IPS DF 4.7 (cell line): ENCODE data around the gene DPF1.
"Not testable (repeated sequence)": the region's sequence is repeated elsewhere in the genome, so short reads cannot be mapped to it uniquely, and the experiment has no call there.

Source experiments
- DNase-seq: peaks from one replicate; pipeline ENCODE4 v3.0.0-alpha.2; 2013; ENCODE audit warnings: low spot score; ENCODE audit errors: extremely low read depth

The DPF1 gene

DNA sequence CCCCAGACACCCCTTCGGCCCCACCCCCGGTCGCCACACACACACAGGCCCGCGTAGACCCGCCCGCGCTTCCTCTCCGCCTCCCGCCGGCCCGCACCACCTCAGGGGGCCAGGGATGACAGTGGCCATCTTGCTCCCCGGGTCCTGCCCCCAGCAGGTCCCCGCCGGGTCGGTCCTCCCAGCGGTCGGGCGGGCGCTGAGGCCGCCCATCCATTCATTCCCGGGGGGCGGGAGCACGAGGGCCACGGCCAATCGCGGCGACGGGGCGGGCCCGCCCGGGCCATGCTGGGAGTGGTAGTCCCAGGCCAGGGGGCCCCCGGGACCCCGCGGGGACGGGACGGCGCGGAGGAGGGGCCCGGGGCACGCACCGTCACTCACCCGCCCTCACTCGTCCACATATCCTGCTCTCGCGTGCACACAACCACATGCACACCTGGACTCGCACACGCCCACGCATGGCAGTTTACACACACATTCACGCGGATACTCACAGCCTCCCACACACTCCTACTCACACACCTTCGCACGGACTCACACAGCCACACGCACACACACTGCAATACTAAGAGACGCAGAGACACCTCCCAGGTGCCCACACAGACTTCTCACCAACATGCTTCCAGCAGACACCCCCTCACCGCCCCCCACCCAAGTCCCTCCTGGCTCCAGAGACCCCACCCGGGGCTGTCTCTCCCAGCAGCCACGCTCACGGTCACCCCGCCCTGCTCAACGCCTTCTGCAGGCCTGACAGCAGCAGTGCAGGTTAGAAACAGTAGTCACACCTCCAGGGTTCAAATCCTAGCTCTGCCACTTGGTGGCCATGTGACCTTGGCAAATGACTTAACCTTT, at the start of gene DPF1:
Gene DPF1 (minus strand): TSS at position 209 of the 849 bp plus-strand sequence. CDS start 80 bp downstream, at position 129.
- no peak for DNase-seq

- DNase-seq, result no peak
Observed at GRCh38 chr19:38273499-38273898, 49.5 kb upstream of the DPF1 start.

DNA sequence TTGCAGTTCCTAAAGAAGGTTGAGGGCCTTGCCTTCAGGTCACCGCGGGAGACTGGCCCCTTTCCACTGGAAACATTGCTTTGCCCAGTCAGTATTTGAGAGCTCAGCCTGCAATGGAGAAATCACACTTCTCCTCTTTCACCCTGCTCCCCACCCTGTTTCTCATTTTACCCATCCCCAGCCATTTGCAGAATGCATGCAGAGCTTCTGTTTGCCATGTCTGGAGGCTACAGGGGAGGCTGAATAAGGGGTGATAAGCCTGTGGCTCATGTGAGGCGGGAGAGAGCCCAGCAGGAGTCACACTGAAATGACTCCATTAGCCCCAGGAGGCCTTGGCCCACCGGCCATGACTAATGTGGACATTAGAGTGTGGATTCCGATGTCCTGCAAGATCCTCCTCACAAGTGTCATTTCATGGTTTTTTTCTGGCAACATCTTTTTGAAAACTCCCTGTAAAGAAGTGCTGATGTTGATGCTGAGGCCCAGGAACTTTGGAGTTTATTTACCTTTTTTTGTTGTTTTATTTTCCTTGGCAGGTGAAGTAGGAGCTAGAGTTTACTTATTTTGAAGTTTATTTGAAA, 46.7 kb upstream of the DPF1 start:
- no peak for DNase-seq

- DNase-seq, result no peak
Observed at GRCh38 chr19:38268539-38268938, 44.5 kb upstream of the DPF1 start.

GRCh38 chr19:38267761-38268483, 43.9 kb upstream of the DPF1 start:
- no peak for DNase-seq

DNA sequence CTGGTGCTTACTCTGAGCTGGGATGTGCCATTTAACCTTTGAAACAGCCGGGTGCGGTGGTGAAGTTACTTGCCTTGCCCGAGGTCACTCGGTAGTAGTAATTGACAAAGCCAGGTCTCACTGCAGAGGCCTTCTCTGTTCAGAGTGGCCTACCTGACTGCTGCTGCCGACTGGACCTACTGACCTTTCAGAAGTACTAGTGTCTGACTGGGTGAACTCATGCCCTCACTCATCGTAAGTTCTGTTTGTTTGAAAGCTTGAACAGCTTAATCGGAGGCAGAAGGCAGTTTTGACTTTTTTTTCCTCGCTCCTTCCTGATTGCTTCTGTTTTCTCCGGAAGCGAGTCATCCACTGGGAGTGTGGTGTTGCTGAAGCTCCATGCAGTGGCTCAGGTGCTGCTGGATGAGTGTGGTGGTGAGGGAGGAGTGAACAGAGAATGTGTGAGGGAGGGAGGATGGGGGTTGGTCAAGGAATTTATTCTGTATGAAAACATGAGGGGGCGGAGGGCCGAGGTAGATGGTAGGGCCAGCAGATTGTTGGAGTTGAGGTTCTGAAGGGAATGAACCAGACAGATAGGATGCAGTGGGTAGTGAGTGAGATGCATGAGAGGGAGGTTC, 43.1 kb upstream of the DPF1 start:
- DNase-seq, result no peak

GRCh38 chr19:38265921-38266429, 42.0 kb upstream of the DPF1 start:
- DNase-seq, result no peak

DNA sequence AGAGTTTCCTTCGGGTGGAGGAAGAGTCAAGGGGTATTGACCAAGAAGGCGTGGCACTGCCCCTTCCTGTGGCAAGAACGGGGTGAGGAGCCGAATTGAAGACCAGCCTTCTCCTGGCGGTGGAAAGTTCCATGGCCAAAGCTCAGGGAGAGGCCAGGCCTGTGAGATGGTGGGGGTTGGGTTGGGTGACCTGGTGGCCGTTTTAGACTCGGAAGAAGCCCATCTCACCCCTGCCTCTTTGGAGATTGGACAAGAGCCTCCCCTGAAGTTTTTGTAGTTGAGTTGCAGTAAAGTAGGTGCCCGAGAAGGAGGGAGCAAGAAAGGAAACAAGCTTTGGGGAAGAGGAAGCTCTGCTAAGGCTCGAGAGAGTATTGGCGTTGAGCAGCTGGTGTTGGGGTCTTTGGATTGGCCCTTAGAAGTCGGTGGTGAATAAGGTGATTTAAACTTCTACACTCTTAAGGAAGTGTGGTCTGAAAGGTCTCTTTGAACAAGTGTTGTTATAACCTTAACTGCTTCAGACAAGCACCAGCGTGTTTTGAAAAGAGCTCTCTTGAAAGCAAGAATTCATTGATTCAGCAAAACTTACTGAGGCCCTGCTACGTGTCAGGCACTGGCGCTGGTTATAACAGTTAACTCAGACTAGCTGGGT, 41.3 kb upstream of the DPF1 start:
- DNase-seq, result no peak

GRCh38 chr19:38264486-38265212, 40.6 kb upstream of the DPF1 start, which contains the start of gene SPINT2:
SPINT2 (plus strand) TSS chr19:38264573; CDS start chr19:38264893, 320 bp downstream.
- DNase-seq, result peak; percentile 53

DNA sequence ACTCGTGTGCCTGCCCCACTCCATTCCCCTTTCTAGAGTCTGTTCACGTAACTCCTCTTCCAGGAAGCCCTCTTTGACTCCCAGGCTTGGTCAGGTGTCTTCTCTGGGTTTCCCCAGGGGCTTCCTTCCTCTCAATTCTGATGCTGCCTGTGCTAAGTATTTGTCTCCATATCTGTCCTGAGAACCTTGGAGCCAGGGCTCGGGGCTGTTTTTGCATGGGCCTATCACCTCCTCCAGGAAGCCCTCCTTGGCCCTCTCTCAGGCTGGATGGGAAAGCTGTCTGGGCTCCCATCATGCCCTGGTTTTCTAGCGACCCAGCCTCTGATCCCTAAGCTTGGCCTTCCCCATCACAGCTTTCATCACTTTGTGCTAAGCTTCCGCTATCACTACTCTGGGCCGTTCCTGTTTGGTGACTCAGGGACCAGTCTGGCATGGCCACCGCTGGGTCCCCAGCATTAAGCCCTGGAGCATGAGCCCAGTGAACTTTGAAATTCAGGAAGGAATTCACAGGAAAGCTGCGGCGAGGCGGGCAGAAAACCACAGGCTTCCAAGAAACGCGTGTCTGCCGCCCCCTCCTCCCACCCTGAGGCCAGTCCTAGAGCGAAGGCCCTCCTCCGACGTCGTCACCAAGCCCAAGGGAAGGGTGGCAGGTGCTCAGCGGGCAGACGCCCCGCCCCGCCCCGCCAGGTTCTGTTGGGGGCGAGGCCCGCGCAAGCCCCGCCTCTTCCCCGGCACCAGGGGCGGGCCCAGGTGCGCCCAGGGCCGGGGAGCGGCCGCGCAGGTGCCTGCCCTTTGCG, 39.9 kb upstream of the DPF1 start:
- no peak for DNase-seq

GRCh38 chr19:38262585-38263268, 38.7 kb upstream of the DPF1 start:
- DNase-seq, result no peak

DNA sequence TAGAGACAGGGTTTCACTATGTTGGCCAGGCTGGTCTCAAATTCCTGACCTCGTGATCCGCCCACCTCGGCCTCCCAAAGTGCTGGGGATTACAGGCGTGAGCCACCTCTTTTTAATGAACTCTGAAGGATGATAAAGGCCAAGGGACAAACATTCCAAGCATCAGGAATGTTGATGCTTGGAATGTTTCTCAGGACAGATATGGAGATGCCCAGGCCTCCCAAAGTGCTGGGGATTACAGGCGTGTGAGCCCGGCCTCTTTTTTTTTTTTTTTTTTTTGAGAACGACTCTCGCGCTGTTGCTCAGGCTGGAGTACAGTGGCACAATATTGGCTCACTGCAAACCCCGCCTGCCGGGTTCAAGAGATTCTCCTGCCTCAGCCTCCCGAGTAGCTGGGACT, 37.9 kb upstream of the DPF1 start:
- DNase-seq, result not testable (repeated sequence)

DNA sequence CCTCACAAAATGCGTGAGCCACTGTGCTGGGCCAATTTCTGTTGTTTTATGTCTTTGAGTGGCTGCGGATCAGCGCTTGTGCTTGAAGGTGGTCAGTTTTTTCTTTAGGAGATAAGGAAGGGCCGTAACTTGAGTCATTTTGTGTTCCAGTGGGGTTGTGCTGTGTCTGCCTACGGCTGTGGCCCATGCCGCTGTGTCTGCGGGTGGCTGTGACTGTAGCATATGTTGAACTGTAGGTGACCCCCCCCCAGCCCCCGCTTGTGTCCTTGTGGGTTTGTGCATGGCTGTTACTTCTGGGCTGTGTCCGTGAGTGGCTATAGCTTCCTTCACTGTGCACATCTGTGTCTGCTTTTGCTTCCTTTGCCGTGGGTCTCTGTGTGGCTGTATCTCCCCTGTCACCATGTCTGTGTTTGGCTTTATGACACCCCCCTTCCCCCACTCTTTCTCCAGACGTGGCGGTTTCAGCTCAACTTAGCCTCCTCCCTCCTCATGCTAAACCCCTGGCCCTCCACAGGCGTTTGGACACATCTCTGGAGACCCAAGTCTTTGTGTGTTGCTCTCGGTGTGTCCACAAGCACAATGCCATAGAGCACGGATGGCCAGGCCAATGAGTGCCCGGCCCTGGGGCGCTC, 31.5 kb upstream of the DPF1 start:
- DNase-seq, result no peak

DNA sequence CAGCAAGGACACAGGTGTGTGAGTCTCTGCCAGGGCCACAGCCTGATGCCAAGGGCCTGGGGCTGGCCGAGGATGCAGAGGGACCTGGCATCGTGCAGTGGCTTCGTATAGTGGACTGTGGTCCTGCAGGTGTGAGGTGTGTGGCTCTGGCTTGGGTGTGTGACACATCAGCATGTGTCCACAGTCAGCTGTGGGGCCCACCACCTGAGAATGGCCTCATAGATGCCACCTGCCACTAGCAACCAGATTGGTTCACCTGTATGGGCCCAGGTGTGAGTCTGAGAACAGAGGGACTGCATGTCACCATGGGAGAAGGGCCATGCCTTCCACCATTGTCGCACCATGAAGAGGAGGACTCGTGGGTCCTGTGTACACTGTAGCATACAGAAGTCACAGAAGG, 29.8 kb upstream of the DPF1 start:
- DNase-seq, result no peak

DNA sequence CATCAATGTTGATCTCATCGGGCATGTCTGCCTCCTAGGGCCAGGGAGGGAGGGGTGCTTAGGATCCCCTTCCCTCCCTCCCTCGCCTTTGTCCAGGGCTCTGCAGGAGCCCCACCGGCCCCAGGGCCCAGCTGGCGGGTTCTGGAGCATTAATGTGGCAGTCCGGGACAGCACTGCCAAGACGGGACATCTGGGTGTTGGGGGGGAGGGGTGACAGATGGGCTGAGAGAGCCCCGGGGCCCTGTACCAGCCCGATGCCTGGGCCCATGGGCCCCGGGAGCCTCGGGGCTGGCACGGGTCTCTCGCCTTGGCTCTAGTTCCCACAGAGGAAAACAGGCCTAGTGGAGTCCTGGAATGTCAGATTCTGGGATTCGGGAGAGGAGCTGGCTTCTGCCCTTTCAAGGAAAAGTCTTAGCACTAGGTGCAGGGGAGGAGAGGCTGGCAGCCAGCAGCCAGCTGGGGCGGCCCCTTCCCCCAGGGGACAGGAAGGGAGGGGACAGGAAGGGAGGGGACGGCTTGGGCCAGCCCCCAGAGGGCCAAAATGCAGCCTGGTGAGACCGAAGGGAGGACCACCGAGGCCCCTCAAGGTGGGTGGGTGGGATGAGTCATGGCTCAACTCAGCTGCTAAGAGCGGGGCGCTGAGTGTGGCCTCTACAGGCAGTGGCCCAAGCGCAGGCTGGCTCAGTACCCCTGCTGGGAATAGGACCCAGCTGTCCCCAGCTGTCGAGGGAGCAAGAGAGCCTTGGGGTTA, 29.1 kb upstream of the DPF1 start:
- no peak for DNase-seq

- no peak for DNase-seq
Observed at GRCh38 chr19:38252385-38252784, 28.4 kb upstream of the DPF1 start.

DNA sequence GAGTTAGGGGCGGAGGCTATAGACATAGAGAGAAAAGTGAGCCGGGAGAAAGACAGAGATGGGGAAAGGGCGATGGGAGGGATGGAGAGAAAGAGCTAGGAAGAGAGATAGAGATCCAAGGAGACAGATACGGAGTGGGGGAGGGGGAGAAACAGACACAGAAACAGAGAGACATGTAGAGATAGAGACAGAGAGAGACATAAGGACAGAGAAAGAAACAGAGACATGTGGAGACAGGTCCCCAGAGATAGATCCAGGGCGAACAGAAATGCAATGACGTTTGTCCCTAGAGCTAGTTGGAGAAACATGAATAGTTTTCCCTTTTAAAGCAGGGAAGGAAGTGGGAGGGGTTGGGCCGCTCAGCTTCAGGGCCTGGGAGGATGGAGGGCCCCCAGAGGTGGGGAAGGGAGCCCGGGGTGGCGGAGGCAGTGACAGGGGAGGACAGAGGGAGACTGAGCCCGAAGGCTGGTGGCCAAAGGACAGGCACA, 27.6 kb upstream of the DPF1 start:
- no peak for DNase-seq
